ENCODE data around the gene KLRB1.
"Not testable (repeated sequence)": the region's sequence is repeated elsewhere in the genome, so short reads cannot be mapped to it uniquely, and the experiment has no call there.

Gene KLRB1

DNA sequence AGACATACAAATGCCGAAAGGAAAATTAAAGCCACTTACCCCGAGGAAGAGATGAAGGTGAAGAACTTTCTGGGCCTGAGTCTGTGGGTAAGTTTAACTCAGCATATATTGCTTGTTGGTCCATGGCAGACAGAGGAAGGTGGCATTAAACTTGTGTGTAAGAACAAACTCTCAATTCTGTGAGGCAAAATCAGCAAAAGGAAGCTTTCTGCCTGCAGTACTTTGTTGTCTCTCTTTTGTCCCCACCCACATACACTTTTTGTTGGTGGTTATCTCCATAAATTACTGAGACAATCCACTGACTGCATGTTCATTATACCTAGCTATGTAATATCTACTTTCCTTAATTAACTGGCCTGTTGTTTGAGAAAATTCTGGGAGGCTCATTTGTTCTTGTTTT lies at the start of gene KLRB1:
Gene KLRB1 (minus strand): TSS at position 201 of the 400 bp plus-strand sequence. CDS start 77 bp downstream, at position 124.
- no peak for DNase-seq

DNA sequence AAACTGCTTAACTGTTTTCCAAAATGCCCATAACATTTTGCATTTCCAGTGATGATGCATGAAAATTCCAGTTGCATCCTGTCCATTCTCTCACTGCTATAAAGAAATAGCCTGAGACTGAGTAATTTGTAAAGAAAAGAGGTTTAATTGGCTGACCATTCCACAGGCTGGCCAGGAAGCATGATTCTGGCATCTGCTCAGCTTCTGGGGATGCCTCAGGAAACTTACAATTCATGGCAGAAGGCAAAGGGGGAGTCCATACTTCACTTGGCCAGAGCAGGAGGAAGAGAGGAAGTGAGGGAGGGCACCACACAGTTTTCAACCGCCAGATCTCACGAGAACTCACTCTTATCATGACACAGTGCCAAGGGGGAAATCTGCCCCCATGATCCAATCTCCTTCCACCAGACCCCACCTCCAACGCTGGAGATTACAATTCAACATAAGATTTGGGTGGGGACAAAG lies 43.6 kb upstream of the KLRB1 start:
- DNase-seq, result no peak

DNA sequence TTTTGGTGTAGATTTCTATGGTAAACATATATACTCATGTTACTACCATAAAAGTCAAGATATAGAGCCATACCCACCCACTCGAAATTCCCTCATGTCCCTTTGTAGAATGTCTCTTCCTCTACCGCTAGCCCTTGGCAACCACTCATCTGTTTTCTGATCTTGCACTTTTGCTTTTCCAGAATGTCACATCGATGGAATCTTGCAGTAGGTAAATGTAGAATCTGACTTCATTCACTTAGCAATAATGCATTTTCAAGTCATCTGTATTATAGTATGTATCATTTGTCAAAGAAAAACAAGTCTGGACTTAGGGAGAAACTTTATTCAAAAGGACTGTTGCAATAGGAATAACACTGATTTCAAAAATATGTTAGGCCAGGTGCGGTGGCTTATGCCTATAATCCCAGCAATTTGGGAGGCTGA lies 42.4 kb upstream of the KLRB1 start:
- no peak for DNase-seq

DNA sequence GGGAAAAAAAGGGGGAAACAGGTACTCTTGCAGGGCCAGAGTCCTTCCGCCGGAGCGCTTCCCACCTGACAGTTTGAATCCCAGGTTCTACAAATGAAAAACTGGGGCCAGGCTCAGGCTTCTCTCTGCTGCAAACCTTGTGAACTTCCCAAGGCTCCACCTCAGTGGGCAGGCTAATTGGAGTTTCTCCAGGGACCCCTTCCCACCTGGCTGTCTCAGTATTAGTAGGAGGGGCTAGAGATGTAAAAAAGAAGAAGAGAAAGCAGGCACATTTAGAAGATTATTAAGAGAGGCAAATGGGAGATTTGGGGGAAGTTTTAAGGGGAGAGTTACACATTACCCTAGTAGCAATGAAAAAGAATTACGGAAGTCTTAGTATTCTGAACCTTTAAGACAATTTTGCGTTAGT lies 41.8 kb upstream of the KLRB1 start:
- DNase-seq, result no peak

DNA sequence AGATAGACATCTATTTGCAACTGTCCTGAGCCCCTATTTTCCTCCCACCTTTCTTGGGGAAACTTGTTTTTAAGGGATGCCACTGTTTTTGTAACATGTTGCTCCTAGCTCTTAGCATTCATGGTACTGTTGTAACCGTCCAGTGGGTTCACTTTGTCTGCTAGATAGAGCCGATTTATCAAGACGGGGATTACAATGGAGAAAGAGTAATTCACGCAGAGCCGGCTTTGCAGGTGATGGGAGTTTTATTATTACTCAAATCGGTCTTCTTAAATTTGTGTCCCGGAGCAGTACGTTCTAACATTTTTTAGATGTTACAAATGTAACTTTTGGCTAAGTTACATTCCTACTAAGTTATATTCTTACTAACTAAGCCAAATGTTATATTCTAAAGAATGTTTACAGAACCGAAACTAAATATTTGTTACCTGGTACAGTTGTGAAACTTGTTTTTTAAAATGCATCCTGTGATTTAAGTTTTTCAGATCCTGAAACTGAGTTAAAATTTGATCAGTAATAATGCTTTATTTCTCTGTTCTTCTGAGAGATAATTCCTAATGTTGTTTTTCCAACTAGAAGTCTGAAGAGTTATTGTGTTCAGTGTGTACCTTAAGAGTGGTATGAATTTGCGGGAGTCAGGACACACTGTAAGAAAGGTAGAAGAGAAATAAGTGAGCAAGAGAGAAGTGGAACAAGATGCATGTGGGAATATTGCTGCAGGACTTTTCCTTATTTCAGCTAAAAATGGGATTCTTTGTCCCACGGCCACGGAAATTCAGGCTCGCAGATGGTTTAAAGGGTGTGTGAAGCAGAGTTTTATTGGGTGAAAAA lies 41.2 kb upstream of the KLRB1 start:
- no peak for DNase-seq

DNA sequence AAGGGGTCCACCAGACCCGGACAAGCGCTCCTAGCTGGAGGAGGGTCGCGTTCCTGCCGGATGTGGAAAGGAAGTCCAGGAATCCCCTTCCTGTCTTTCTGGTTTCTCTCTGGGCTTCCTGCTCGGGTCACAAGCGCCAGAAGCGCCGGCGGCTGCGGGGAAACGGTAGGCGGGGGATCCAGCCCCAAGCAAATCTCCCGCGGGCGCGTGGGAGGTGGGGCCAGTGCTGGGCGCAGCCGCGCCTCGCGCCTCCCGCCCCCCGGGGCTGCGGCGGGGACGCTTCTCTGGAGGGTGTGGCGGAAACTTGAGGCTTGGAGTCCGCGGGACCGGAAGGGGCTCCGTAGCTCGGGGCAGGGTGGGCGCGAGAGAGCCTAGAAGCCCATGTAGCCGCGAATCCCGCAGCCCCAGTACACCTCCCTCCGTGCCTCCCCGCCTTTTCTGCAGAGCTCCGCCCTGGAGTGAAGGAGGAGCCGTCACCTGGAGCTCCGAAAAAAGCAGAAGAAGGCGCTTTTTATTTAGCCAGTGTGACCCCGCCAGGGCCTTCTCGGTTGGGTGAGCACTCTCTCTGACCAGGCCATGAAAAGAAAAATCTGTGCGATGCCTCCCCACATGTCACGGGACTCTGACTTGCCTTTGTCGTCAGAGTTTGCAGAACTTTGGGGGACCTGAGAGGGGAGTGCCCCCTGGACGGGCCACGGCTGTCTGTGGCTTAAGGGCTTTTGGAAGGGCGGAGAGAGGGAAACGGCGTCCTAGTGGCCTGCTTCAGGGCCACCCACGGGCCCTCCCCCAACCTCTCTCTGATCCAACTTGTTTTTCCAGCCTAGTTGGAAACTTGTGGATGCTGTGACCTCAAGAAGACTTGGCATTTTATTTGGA lies 40.3 kb upstream of the KLRB1 start:
- DNase-seq, result peak; percentile 76

DNA sequence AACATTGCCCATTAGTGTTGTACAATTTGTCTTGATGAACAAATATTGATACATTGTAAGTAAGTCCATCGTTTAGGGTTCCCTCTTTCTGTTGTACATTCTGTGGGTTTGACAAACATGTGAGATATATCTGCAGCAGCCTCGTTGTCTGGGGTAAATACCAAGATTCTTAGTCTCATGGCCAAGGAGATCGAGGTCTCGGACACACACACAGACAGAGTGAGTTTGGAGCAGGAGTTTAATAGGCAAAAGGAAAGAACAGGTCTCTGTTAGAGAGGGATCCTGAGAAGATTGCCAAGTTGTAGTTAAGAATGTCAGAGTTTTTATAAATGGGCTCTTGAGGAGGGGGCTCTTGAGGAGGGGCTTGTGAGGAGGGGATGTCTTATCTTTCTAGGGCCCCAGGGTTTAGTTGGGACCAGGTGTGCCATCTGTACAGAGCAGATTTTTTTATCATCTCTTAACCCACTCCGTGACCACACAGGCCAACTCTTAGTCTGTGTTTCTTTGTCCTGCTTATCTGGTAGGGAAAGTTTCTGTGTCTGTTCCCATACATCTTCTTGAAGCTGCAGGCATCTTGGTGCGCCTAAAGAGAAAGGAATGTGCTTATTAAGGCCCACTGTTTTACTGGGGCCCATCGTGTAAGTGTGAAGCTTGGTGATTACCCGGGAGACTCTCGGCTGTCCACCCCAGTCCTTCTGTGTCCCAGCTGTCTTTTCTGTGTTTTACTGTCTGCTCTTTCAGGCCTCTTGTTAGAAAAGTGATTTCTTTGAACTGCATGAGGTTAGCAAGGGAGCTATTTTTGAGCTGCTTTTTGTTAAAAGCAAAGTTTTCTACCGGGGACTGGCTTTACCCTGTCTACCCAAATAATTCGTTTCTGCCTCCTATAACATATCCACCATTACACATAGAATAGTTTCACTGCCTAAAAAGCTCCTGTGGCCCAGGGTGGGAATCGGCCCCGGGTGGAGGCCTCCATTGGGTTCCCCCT lies 39.4 kb upstream of the KLRB1 start:
- no peak for DNase-seq

DNA sequence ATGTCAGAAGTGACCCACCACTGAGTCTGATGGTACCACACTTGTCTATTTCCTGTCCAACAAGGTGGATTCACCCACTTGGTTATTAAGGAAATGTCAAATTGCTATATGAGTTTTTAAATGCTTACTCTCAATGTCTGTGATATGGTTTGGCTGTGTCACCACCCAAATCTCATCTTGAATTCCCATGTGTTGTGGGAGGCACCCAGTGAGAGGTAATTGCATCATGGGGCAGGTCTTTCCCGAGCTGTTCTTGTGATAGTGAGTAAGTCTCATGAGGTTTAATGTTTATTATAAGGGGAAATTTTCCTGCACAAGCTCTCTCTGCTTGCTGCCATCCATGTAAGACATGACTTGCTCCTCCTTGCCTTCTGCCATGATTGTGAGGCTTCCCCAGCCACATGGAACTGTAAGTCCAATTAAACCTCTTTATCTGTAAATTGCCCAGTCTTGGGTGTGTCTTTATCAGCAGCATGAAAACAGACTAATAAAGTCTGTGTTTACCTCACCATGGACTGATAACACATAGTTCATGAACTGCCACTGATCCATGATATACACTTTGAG lies 37.4 kb upstream of the KLRB1 start:
- DNase-seq, result not testable (repeated sequence)

DNA sequence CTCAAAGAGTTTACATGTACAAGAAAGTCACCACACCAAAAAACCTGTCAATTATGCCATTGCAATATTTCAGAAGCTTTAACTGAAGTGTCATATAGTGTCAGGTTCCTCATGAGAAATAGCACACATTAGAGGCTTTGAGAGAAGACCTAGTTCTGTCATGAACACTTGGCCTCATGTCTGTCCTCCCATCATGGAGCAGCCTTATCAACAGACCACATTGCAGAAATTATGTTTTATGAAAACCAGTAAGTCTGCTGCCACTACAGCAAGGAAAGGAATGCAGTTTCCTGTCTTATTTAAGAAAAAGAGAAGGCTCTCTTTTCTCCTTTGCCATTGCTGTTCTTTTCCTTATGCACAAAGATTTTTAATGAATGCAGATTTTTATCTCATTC lies 35.5 kb upstream of the KLRB1 start:
- DNase-seq, result no peak

DNA sequence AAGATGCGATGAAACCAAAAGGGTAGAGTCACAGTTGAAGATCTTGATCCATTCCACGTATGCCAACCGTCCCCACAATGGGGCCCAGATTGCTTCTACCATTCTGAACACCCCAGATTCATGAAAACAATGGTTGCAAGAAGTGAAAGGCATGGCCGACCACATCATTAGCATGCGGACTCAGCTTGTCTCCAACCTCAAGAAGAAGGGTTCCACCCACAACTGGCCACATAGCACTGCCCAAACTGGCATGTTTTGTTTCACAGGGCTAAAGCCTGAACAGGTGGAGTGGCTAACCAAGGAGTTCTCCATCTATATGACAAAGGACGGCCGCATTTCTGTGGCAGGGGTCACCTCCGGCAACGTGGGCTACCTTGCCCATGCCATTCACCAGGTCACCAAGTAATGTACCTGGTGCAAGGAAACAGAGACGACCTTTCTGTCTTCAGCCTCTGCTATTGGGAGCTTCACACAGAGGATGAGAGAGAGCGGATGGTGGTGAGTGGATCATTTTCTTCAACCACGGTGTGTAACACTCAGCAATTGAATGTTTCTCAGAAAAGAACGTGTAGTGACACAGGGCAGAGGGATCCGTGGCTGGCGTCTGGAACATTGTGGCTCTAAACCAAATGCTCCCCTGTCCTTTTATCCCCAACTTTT lies 35.0 kb upstream of the KLRB1 start:
- no peak for DNase-seq

DNA sequence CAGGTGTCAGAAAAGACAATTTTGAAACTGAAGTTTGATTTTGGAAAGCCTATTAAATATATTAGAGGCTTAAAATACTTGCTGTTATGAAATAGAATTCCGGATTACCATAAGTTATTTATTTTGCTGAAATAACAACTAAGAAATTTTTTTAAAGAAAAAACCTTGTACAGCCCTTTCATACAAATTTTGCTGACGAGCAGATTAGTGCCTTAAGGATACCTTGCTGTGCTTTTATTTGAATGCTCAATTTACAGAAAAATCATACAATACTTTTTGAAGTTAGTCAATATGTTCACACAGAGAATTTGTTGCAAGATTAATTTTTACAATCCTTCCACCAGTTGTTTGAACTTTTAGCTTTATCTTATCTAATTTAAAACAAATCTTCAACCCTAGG lies 32.3 kb upstream of the KLRB1 start:
- DNase-seq, result no peak

DNA sequence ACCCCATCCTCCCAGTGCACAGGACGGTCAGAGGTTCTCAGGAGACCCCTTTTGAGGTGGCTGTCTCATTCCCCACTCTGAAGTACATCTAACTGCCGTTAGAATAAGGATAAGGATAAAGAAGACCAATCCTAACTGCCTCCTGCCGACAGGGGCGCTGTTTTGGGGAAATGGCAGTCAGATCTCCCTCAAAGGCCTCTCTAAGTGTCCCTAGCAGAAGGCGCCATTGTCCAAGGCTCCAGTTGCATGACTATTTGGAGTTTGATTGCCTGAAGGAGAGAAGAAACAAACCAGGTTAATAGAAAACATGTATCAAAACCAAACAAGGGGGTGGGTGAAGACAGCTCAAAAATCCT lies 29.1 kb upstream of the KLRB1 start:
- DNase-seq, result no peak

DNA sequence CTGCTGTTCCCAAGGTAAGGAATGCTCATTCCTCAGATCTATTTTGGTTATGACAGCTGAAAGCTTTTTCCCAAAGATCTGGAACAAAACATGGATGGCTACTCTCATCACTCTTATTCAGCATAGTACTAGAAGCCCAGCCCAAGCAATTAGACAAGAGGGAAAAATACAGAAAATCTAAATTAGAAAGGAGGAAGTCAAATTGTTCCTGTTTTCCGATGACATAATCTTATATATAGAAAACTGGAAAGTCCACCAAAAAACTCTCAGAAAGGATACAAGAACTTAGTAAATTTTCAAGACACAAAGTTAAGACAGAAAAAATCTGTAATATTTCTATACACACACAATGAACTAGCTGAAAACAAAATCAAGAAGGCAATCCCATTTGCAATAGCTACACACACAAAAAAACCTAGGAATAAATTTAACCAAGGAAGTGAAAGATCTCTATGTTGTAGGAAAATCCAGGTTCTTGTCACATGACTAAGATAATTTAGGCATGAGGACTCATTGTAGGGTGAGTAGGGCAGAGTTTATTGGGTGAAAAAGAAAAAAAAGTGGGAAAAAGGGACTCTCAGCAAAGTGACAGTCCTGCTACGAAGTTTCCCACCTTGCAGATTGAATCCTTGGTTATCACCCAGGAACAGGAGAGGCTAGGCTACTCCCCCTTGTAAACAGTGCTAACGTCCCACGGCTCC lies 28.6 kb upstream of the KLRB1 start:
- no peak for DNase-seq

DNA sequence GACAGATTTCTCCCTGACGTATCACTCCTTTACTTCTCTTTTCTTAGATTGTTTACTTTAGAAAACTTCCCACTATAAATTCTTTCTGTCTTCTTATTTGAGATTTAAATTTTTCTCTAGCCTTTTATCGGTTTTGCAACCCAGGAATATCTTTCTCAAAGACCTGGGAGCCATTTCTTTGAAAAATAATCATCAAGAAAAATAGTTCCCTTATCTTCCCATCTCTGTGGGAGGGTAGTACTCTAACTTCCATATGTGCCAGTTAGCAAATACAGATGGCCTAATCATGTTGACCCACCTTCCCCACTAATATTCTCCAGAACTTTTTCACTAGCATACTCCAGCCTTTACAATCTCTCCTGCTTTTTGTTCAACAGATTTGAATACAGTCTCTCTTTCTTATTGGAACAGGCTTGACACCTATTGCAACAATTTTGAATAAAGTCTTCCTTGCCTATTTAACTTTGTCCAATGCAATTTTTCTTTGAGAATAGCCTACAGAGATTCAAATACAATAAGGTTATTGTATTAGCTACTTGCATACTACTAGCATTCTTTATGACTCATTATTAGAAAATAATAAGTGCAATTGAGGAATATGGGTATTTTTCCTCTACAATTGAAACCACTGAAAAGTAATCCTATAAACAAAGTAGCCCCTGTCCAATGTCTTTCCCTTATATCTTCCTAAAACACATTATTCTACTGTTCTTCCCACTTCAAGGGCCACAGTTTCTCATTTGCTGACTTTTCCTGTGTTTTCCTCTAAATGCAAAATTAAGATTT lies 27.4 kb upstream of the KLRB1 start:
- DNase-seq, result no peak

DNA sequence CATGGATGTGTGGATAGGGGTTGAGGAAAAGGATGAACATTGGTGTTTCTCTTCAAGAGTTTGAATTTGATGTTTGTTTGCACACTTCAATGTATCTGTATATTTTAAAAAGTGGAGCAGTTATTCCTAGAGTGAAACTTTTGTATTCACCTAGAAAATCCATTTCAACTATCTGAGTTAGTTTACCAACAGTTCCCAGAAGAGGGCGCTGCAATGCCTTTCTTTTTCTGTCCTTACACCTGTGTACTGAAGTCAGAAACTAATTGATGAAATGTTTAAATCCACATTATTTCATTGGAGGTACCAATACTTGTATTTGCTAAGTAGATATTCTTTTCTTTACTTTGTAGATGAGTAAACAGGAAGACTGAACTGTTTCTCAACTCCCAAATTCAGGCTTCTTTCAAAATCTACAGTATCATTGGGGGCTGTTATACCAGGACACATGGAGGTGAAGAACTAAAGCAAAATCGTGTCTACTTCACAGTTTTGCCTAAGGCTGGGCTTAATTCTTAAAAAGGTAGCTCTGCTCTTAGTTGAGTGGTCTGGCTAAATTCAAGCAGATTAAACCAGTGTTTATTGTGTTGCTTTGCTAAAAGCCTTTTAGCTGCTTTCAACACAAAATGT lies 26.6 kb upstream of the KLRB1 start:
- no peak for DNase-seq

DNA sequence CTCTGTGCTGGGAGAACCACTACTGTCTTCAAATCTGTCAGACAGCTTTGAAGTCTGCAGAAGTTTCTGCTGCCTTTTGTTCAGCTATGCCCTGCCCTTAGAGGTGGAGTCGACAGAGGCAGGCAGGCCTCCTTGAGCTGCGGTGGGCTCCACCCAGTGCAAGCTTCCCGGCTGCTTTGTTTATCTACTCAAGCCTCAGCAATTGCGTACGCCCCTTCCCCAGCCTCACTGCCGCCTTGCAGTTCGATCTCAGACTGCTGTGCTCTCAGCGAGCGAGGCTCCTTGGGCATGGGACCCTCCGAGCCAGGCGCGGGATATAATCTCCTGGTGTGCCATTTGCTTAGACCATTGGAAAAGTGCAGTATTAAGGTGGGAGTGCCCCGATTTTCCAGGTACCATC lies 25.1 kb upstream of the KLRB1 start:
- DNase-seq, result no peak

DNA sequence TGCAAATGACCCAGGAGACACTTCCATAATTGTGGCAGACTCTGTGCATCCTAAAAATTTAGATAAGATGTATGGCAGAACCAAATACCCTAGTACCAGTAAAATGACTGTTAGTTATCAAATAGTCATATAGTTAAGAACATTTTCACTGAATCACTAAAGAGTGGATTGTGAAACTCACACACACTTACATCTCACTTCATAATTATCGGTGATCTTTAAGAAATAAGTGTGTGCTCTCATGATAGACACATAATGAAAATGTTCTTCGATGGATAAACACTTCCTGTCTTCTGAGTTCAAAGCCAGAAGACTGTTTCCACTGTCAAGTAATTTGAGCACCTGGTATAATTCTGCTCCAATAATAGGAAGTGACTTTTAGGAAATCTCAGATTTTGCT lies 19.1 kb upstream of the KLRB1 start:
- no peak for DNase-seq

DNA sequence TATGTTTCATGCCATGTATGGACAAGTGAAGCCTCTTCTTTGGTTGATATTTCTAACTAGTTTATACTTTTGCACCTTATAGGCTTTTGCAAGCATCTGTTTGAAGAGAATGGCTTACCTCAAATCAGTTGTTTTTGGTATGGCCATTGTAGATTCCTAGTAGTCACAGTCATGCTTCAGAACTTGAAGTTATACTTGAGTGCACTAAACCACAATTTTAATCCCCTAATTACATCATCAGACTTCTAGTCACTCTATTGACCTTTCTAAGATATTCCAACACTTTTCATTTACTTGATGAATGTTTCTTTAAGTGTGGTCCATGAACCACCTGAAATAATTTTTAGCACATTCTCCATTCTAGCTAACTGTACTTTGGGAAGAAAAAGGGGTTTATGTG lies 18.6 kb upstream of the KLRB1 start:
- no peak for DNase-seq

DNA sequence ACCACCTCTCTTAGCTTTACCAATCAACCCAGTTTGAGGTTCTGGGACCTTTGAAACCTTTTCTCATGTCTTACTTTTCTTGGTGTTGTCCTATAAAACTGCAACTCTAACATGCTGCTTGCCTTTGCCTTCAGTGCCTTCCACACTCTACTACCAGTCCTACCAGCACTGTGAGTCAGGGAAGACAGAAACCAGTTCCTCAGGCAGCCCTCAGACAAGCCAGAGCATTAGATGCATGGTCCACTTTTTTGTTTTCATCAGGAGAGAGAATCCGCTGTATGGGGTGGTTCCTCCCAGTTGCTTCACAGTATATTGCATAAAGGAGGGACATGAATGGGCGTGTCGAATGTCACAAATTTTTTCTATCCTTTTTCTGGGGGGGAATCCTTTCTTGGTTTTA lies 17.3 kb upstream of the KLRB1 start:
- no peak for DNase-seq

Data from T1000 (cell line).